Sigmoid colon (tissue), 4 donors: ENCODE measurements around the gene CRY1.

ENCODE experiments used
- CTCF ChIP-seq, 4 experiments: fragments of 450-650 bp in 3 of 4; fragments of 200-600 bp in 1 of 4; IDR thresholded peaks; one replicate each; pipeline ENCODE4 v1.5.1; 2016 to 2019; ENCODE audit warnings: antibody characterized with exemption in 4 of 4, mild to moderate bottlenecking in 3 of 4, moderate library complexity in 2 of 4
- POLR2AphosphoS5 ChIP-seq, 4 donors: sonication (generic); formaldehyde crosslinking; IDR thresholded peaks; one replicate each; pipeline ENCODE4 v1.6.1; 2017; ENCODE audit warnings: antibody characterized with exemption in 4 of 4

- no peak for TF ChIP-seq CTCF (IDR thresholded peaks at IDR 0.05)
- TF ChIP-seq POLR2AphosphoS5 (IDR thresholded peaks at IDR 0.05) = no peak
Observed at GRCh38 chr12:107122452-107122958, 29.2 kb upstream of the CRY1 start.
